Rectal smooth muscle tissue (tissue), 1 donor: Measurements from ENCODE around the gene ALDH9A1.
"Not testable (repeated sequence)": the region's sequence is repeated elsewhere in the genome, so short reads cannot be mapped to it uniquely, and the experiment has no call there.

Experiments used
- H3K27ac ChIP-seq: one replicate; pipeline ENCODE4 v1.7.0; 2013; ENCODE audit warnings: low read depth, low read length, inconsistent platforms
- H3K27me3 ChIP-seq: one replicate; pipeline ENCODE4 v1.7.0; 2013; ENCODE audit warnings: low read length; ENCODE audit not compliant: control insufficient read depth, insufficient read depth
- H3K36me3 ChIP-seq: one replicate; pipeline ENCODE4 v1.7.0; 2013; ENCODE audit warnings: low read length; ENCODE audit not compliant: control insufficient read depth, insufficient read depth
- H3K4me1 ChIP-seq: one replicate; pipeline ENCODE4 v1.7.0; 2013; ENCODE audit warnings: low read length; ENCODE audit not compliant: control insufficient read depth, insufficient read depth
- H3K4me3 ChIP-seq: one replicate; pipeline ENCODE4 v1.7.0; 2013; ENCODE audit warnings: low read length
- H3K9ac ChIP-seq: one replicate; pipeline ENCODE4 v1.7.0; 2013; ENCODE audit warnings: low read length

The ALDH9A1 gene

DNA sequence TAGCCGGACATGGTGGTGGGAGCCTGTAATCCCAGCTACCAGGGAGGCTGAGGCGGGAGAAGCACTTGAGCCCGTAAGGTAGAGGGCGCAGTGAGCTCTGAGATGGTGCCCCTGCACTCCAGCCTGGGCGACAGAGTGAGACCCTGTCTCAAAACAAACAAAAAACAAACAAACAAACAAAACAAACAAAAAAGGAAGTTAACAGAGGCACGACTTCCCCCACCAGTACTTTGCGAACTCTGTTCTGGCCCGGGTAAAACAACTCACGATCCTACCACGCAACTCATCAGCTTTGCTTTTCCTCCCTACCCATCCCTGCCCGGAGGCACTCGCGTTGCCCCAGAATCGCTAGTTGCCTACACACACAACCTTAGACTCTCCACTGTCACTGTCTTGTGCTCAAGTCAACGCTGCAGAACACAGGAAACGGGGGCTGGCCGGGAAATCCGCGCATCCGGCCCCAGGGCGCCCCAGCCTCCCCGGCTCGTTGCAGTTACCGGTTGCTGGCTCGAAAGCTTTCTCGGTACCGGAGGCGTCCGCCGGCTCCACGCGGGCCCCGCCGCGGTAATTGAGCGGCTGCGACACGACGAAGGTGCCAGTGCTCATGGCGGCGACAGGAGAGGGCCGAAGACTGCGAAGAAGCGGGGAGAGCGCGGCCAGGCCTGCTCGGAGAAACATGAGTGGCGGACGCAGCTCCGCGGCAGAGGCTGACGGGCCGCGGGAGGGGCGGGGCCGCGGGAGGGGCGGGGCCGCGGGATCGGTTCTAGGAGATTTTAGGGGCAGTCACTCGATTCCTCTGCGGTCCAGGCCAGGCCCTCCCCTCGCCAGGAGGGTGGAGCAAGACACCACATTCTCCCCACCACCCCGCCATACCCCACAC, at the start of gene ALDH9A1:
Gene ALDH9A1 (minus strand): TSS at position 682 of the 880 bp plus-strand sequence. CDS start 4 bp downstream, at position 678.
- Histone ChIP-seq H3K4me1 (peaks cover 6% of the 10 kb centered on the region), H3K36me3 (no peaks in the 10 kb centered on the region), H3K27me3 (no peaks in the 10 kb centered on the region), H3K9ac (peak within 1 kb of the TSS; percentile 66), H3K4me3 (peak within 1 kb of the TSS; percentile 82), H3K27ac (peak within 1 kb of the TSS; percentile 89)

- Histone ChIP-seq H3K27me3 (no peaks in the 10 kb centered on the region), H3K36me3 (peaks cover 7% of the 10 kb centered on the region), H3K4me3 (no peak overlapping the region), H3K9ac (no peak overlapping the region), H3K27ac (no peak overlapping the region), H3K4me1 (no peaks in the 10 kb centered on the region)
Measured at GRCh38 chr1:165747632-165748447, 49.5 kb upstream of the ALDH9A1 start.

DNA sequence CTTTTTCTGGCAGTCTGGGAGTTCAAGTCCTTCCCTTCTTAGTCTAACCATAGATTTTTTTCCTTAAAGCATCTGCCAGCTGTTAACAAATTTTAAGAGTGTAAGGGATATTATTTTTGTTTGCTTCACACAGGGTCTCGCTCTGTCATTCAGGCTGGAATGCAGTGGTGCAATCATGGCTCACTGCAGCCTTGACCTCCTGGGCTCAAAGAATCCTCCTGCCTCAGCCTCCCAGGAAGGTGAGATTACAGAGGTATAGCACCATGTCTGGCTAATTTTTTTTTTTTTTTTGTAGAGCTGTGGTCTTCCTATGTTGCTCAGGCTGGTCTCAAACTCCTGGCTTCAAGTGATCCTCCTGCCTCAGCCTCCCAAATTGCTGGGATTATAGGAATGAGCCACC, 46.6 kb upstream of the ALDH9A1 start:
- H3K9ac ChIP-seq, H3K4me1 ChIP-seq, H3K27me3 ChIP-seq, H3K4me3 ChIP-seq, H3K27ac ChIP-seq: not testable (repeated sequence)
- H3K36me3 ChIP-seq = peaks cover 13% of the 10 kb centered on the region

GRCh38 chr1:165742194-165742593, 43.8 kb upstream of the ALDH9A1 start:
- Histone ChIP-seq H3K4me3 (no peak overlapping the region), H3K4me1 (no peaks in the 10 kb centered on the region), H3K27me3 (no peaks in the 10 kb centered on the region), H3K27ac (no peak overlapping the region), H3K9ac (no peak overlapping the region), H3K36me3 (peaks cover 13% of the 10 kb centered on the region)

- Histone ChIP-seq H3K27me3 (no peaks in the 10 kb centered on the region), H3K4me1 (no peaks in the 10 kb centered on the region), H3K9ac (no peak overlapping the region), H3K27ac (no peak overlapping the region), H3K36me3 (peaks cover 13% of the 10 kb centered on the region), H3K4me3 (no peak overlapping the region)
Measured at GRCh38 chr1:165738794-165739193, 40.4 kb upstream of the ALDH9A1 start.

- Histone ChIP-seq H3K27ac (no peak overlapping the region), H3K4me1 (no peaks in the 10 kb centered on the region), H3K27me3 (no peaks in the 10 kb centered on the region), H3K9ac (no peak overlapping the region), H3K4me3 (no peak overlapping the region), H3K36me3 (peaks cover 3% of the 10 kb centered on the region)
Measured at GRCh38 chr1:165737196-165737595, 38.8 kb upstream of the ALDH9A1 start.

DNA sequence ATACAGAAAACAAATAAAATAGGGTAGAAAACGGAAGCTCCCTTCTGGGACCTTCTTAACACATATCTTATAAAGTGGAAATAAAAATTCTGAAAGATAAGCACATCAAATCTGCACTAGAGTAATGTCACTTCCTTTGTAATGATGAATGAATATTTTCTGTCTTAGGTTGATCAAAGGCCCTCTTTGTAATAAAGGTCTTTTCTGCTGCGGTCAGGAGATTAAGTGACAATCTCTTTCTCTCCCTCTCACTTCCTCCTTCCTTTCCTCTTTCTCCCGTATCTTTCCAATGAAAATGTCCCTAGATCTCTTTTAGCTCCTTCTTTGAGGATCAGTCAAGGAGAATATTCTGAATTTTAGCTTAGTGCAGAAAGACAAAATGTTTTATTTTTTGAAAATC, 36.5 kb upstream of the ALDH9A1 start:
- Histone ChIP-seq H3K9ac (no peak overlapping the region), H3K27me3 (no peaks in the 10 kb centered on the region), H3K4me3 (no peak overlapping the region), H3K36me3 (peaks cover 2% of the 10 kb centered on the region), H3K27ac (no peak overlapping the region), H3K4me1 (no peaks in the 10 kb centered on the region)

DNA sequence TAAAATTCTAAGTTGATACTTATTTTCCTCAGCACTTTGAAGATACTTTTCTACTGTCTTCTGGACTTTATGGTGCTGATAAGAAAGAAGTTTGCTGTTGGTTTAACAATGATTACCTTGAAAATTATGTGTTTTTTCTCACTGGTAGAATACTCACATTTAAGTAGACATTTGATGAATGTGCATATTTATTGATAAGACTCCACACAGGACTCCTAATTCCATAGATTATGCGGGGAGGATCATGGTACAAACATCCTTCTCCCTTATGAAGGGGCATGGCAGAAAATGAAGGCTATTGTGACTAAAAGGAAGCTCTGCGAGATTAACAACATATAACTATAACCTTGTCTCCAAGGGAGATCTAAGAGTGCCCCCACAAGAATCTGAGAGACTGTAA, 28.5 kb upstream of the ALDH9A1 start:
- Histone ChIP-seq H3K27me3 (no peaks in the 10 kb centered on the region), H3K4me1 (no peaks in the 10 kb centered on the region), H3K4me3 (no peak overlapping the region), H3K36me3 (peaks cover 3% of the 10 kb centered on the region), H3K9ac (no peak overlapping the region), H3K27ac (no peak overlapping the region)

DNA sequence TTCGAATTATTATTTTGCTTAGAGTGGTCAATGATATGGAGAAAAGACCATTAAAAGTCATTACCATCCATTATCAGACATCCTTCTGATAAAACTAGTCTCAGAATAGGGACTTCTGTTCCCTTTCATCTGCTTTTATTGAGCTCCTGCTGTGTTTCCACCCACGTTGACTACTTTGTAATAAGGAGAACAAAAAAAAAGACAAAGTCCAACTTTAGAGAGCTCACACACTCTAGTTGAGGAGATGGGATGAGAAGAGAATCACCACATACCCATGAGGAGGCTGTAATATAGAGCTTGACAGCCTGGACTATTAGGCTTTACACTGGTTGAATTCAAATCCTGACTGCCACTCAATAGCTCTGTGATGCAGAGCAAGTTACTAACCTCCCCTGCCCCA, 27.8 kb upstream of the ALDH9A1 start:
- Histone ChIP-seq H3K36me3 (peaks cover 3% of the 10 kb centered on the region), H3K27me3 (no peaks in the 10 kb centered on the region), H3K9ac (no peak overlapping the region), H3K4me1 (no peaks in the 10 kb centered on the region), H3K4me3 (no peak overlapping the region), H3K27ac (no peak overlapping the region)

- Histone ChIP-seq H3K4me1 (no peaks in the 10 kb centered on the region), H3K36me3 (no peaks in the 10 kb centered on the region), H3K27ac (no peak overlapping the region), H3K27me3 (no peaks in the 10 kb centered on the region), H3K4me3 (no peak overlapping the region), H3K9ac (no peak overlapping the region)
Measured at GRCh38 chr1:165717918-165718515, 19.7 kb upstream of the ALDH9A1 start.

DNA sequence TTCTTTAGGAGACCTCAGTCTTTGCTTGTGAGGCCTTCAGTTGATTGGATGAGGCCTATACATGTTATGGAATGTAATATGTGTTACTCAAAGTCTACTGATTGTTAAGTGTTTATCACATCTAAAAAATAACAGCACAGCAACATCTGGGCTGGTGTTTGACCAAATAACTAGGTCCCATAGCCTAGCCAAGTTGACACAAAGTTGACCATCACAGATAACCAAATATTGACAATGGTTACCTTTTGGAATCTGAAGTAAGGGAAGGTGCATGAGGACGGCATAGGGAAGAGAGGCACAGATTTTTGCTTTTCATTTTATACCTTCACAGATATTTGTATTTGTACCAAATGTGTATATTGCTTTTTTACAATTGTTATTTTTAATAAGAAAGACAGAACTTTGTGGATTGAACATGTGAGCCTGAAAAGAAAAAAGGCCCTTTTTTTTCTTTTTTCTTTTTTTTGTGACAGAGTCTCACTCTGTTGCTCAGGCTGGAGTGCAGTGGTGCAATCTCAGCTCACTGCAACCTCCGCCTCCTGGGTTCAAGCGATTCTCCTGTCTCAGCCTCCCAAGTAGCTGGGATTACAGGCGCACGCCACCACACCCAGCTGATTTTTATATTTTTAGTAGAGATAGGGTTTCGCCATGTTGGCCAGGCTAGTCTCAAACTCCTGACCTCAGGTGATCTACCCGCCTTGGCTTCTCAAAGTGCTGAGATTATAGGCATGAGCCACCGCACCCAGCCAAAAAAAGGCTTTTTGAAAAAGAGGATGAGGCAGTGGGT, 18.1 kb upstream of the ALDH9A1 start:
- H3K36me3 ChIP-seq, H3K27me3 ChIP-seq, H3K4me1 ChIP-seq, H3K27ac ChIP-seq, H3K9ac ChIP-seq, H3K4me3 ChIP-seq: not testable (repeated sequence)

DNA sequence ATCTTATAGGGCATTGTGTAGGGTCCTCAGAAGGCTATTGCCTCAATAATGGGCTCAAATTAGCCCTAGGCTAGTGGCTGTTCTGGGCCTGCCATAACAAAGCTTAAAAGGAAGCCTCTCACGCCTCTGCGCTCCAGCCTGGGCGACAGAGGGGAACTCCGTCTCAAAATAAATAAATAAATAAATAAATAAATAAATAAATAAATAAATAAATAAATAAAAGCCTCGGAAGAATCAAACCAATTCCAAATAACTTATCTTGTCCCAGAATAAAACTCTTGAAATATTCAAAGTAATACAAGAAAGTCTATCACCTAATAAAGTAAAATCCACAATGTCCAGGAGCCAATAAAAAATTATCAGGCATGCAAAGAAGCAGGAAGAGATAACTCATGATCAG, 14.4 kb upstream of the ALDH9A1 start:
- H3K9ac ChIP-seq = no peak overlapping the region
- H3K36me3 ChIP-seq = no peaks in the 10 kb centered on the region
- H3K4me1 ChIP-seq = no peaks in the 10 kb centered on the region
- no peaks in the 10 kb centered on the region for H3K27me3 ChIP-seq
- H3K27ac ChIP-seq = no peak overlapping the region
- H3K4me3 ChIP-seq = no peak overlapping the region
